Activated CD4-positive, alpha-beta T cell treated with anti-CD3 and anti-CD28 coated beads, Interleukin-2, amount 10 ng/mL, durations not matched to agents 7 days and 5 days (primary cell): Measurements from ENCODE around the gene TTYH3. TPM values are rescaled to one million over a fixed set of nuclear protein-coding genes. Genes with fewer than 3 reads are reported as not detected.

Experiments
- CTCF ChIA-PET: fragments of 350-600 bp; sonication (Branson Sonifier 250); formaldehyde crosslinking; loops from one replicate; lab custom pipeline; 2021; ENCODE audit warnings: antibody characterized with exemption; lab: Charles Lee
- POLR2A ChIA-PET: fragments of 350-600 bp; sonication (Branson Sonifier 250); formaldehyde crosslinking; loops from one replicate; lab custom pipeline; 2021; ENCODE audit warnings: antibody characterized with exemption; lab: Charles Lee
- DNase-seq: peaks from one replicate; pipeline ENCODE4 v3.0.0-alpha.2; 2020
- H3K27ac Mint-ChIP-seq: one replicate; pipeline ENCODE4 v1.8.0; 2021; ENCODE audit warnings: mild to moderate bottlenecking, moderate library complexity, mixed read lengths
- H3K27me3 Mint-ChIP-seq: one replicate; pipeline ENCODE4 v1.8.0; 2021; ENCODE audit warnings: mixed read lengths
- H3K36me3 Mint-ChIP-seq: one replicate; pipeline ENCODE4 v1.8.0; 2021; ENCODE audit warnings: low read depth, mixed read lengths
- H3K4me1 Mint-ChIP-seq: one replicate; pipeline ENCODE4 v1.8.0; 2021; ENCODE audit warnings: mixed read lengths
- H3K4me3 Mint-ChIP-seq: one replicate; pipeline ENCODE4 v1.8.0; 2021; ENCODE audit warnings: mild to moderate bottlenecking, moderate library complexity, mixed read lengths
- H3K9me3 Mint-ChIP-seq: one replicate; pipeline ENCODE4 v1.8.0; 2021; ENCODE audit warnings: mixed read lengths
- total RNA-seq, 2 experiments: library from RNA; stranded (reverse); gene quantifications; one replicate each; pipeline ENCODE4 v1.2.3, GENCODE V29; 2021

The TTYH3 gene
- total RNA-seq, 2 experiments from 2014 or later = 17.2 to 19.7 TPM

DNA sequence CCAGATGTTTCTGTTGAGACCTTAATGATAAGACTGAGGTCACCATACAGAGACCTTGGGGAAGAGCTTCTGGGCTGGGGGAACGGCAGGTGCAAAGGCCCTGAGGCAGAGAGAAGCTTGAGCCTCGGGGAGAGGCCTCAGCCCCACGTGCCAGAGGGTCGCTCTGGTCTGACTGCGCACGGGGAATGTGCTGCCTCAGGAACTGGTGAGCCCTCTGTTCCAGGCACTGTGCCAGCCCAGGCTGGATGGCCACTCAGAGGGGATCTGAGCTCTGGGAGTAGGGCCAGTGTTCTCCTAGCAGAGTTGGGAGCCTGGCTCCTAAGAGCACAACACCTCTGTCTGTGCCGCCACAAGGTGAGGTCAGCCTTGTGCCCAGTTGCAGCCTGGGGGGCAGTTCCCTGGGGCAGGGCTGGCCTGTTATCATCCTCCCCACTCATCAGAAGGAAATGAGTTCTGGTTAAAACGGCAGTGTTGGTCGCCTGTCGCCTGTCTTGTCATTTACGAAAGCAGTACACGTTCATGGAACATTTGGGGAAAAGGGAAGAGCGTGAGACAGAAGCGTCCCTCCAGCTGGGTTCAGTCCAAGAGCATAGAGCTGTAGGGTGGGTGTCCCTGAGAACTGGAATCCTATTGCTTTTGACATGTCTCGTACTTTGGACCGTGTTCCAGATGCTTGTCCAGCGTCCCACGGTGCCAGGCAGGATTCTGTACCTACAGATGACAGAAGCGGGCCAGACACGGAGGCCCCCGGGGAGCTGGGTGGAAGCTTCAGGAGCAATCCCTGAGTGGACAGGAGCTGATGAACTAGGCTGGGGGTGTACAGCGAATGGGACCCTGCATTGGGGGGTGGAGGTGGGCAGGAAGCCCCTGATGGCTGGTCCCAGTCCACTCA is 4.3 kb downstream of the TTYH3 start:
- Mint-ChIP-seq H3K36me3 (no peaks in the 10 kb centered on the region), H3K4me1 (peaks cover 18% of the 10 kb centered on the region), H3K9me3 (no peaks in the 10 kb centered on the region), H3K27ac (no peak overlapping the region), H3K27me3 (no peaks in the 10 kb centered on the region), H3K4me3 (no peak overlapping the region)
- DNase-seq = no peak
- POLR2A ChIA-PET = no interaction called here
- CTCF ChIA-PET = interaction anchor here (0.6 to 1.5 kb wide), 5 partner anchors 9 to 74 kb away, joined by 3 to 7 read pairs (median 4); no protein-coding TSS in a partner anchor

GRCh38 chr7:2637066-2637471 is 5.3 kb downstream of the TTYH3 start:
- H3K27me3 Mint-ChIP-seq = no peaks in the 10 kb centered on the region
- no peaks in the 10 kb centered on the region for H3K36me3 Mint-ChIP-seq
- no peak overlapping the region for H3K4me3 Mint-ChIP-seq
- no peak overlapping the region for H3K27ac Mint-ChIP-seq
- POLR2A ChIA-PET = no interaction called here
- peaks cover 14% of the 10 kb centered on the region for H3K4me1 Mint-ChIP-seq
- CTCF ChIA-PET = interaction anchor here (1.5 kb wide), 1 partner anchor 20 kb away, joined by 7 read pairs; no protein-coding TSS in a partner anchor
- no peaks in the 10 kb centered on the region for H3K9me3 Mint-ChIP-seq
- DNase-seq = no peak

DNA sequence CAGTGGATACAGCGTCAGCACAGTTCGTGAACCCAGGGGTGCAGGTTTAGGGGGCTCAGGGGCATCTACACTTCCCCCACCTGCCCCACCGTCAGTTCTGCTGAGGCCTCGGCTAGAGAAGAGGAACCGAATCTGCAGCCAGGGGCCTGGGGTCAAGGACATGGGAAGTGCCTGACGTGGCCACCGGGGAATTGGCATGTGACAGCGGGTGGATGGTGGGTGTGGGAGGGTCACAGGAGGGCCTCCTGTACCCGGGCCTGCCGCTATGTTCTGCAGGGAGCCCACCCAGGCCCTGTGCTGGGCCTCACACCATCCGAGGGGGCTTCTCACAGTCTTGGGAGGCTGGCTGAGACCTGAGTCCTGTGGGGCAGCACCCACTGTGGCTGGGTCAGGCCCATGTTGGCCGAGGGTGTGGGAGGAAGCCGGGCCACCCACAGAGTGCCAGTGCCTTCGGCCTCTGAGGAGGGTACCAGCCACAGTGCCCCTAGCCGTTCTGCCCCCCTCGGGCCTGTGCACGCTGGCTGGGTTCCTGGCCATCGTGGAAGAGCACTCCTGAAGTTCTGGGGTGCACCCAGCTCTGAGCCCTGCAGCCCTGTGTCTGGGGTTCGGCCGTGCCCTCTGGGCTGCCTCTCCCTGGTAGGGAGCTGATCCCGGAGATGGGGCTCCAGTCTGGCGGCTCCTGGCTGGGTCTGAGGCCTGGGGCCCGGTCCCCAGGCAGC is 5.9 kb downstream of the TTYH3 start:
- ChIA-PET CTCF (interaction anchor here (1.0 kb wide), 1 partner anchor 10 kb away, joined by 4 read pairs; no protein-coding TSS in a partner anchor), POLR2A (no interaction called here)
- H3K36me3 Mint-ChIP-seq = no peaks in the 10 kb centered on the region
- H3K4me1 Mint-ChIP-seq = peaks cover 12% of the 10 kb centered on the region
- H3K9me3 Mint-ChIP-seq = no peaks in the 10 kb centered on the region
- DNase-seq = no peak
- no peaks in the 10 kb centered on the region for H3K27me3 Mint-ChIP-seq
- H3K27ac Mint-ChIP-seq = no peak overlapping the region
- no peak overlapping the region for H3K4me3 Mint-ChIP-seq

DNA sequence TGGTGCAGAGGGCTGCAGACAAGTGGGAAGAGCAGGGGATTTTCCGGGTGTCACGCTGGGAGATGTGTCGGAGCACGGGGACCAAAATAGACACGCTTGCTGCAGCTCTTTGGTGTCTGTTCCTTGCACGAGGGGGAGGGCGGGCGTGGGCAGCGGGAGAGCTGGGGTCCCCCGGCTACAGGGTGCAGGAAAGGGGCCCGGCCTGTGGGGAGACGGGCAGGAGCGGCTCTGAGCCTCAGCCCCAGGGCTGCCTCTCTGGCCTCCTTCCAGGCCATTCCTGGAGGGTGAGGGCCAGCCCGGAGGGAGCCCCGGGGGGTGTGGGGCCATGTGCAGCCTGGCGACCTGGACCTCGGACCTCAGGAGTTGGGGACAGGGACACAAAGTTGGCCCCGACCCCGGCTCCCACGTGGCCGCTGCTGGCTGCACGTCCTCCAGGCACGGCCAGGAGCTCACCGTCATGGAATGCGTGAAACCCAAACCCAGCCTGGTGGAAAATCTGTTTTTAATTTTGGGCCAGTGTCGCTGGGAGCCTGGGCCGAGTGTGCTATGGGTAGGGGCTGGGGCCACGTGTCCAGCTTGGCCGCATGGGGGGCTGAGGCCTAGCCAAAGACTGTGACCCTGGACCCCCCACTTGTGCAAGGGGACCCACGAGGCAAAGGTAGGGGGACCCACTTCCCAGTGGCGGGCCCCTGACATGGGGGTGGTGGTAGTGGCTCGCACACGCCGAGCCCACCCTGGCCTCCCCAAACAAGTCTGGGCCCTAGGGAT is 6.6 kb downstream of the TTYH3 start:
- H3K27ac Mint-ChIP-seq = no peak overlapping the region
- H3K27me3 Mint-ChIP-seq = no peaks in the 10 kb centered on the region
- CTCF ChIA-PET = interaction anchor here (1.0 to 1.6 kb wide), 2 partner anchors 11 to 25 kb away, joined by 3 to 4 read pairs; no protein-coding TSS in a partner anchor
- H3K9me3 Mint-ChIP-seq = no peaks in the 10 kb centered on the region
- POLR2A ChIA-PET = no interaction called here
- no peak for DNase-seq
- H3K4me1 Mint-ChIP-seq = peaks cover 7% of the 10 kb centered on the region
- no peak overlapping the region for H3K4me3 Mint-ChIP-seq
- H3K36me3 Mint-ChIP-seq = no peaks in the 10 kb centered on the region

- no peaks in the 10 kb centered on the region for H3K36me3 Mint-ChIP-seq
- CTCF ChIA-PET = interaction anchor here (1.6 kb wide), 1 partner anchor 26 kb away, joined by 3 read pairs; no protein-coding TSS in a partner anchor
- H3K4me1 Mint-ChIP-seq = peaks cover 2% of the 10 kb centered on the region
- DNase-seq = no peak
- POLR2A ChIA-PET = no interaction called here
- no peaks in the 10 kb centered on the region for H3K27me3 Mint-ChIP-seq
- no peak overlapping the region for H3K4me3 Mint-ChIP-seq
- no peaks in the 10 kb centered on the region for H3K9me3 Mint-ChIP-seq
- H3K27ac Mint-ChIP-seq = no peak overlapping the region
Measured at GRCh38 chr7:2639181-2639681, 7.4 kb downstream of the TTYH3 start.

DNA sequence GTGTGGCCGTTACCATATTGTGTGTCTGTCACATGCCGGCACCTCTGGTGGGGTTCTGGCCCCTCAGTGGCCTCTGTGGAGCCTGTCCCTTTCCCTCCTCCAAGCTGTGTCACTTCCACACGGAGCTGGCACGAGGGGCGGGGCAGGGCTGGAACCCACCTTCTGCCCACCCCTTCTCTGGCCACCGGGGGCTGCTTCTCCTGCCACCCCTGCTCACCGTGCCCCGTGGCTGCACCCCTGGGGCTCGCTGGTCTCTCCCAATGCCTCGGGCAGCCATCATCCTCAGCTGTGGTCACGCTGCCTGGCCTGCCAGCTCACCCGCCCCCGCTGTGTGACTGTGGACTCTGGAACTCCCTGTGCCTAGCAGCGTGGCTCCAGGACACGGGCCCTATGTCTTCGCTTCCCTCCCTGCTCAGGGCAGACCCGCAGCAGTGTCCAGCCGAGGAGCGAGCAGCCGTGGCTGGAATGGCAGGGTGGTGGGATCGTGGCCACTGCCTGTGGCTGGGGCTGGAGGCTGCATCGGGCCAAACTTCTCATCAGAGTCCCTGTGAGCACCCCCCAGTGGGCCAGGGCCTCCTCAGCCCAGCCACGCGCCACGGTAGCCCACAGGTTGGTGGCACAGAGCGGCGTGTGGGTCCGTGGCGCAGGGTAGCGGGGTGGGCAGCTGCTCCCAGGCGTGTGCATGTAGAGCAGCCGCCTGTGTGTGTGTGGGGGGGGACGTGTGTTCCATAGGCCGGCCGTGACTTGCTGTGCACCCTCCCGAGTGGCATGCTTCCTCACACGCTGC is 8.1 kb downstream of the TTYH3 start:
- Mint-ChIP-seq H3K4me1 (peaks cover 9% of the 10 kb centered on the region), H3K36me3 (no peaks in the 10 kb centered on the region), H3K4me3 (no peak overlapping the region), H3K9me3 (no peaks in the 10 kb centered on the region), H3K27ac (no peak overlapping the region), H3K27me3 (no peaks in the 10 kb centered on the region)
- POLR2A ChIA-PET = no interaction called here
- CTCF ChIA-PET = interaction anchor here (1.6 kb wide), 1 partner anchor 27 kb away, joined by 3 read pairs; no protein-coding TSS in a partner anchor
- DNase-seq = no peak

DNA sequence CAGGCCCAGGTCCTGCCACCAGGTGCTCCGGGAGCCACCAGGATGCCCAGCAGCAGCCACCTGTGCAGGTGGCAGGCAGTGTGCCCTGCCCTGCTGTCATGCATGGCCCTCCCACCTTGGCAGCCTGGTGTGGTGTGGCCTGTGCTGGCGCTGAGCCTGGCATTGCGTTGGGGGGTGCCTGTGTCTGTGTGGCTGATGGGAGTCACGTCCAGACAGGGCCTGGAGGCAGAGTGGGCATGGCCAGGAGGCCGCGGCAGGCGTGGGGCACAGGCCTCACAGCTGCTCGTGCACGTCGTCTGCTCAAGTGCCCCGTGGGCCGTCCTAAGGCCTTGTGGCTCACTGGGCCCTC is 8.7 kb downstream of the TTYH3 start:
- H3K27me3 Mint-ChIP-seq = no peaks in the 10 kb centered on the region
- DNase-seq = no peak
- no peaks in the 10 kb centered on the region for H3K9me3 Mint-ChIP-seq
- H3K4me3 Mint-ChIP-seq = no peak overlapping the region
- no peak overlapping the region for H3K27ac Mint-ChIP-seq
- ChIA-PET CTCF (no interaction called here), POLR2A (no interaction called here)
- H3K36me3 Mint-ChIP-seq = no peaks in the 10 kb centered on the region
- peaks cover 14% of the 10 kb centered on the region for H3K4me1 Mint-ChIP-seq

- H3K4me3 Mint-ChIP-seq = no peak overlapping the region
- POLR2A ChIA-PET = no interaction called here
- no peaks in the 10 kb centered on the region for H3K36me3 Mint-ChIP-seq
- CTCF ChIA-PET = no interaction called here
- H3K4me1 Mint-ChIP-seq = peaks cover 18% of the 10 kb centered on the region
- H3K27me3 Mint-ChIP-seq = no peaks in the 10 kb centered on the region
- H3K9me3 Mint-ChIP-seq = no peaks in the 10 kb centered on the region
- DNase-seq = no peak
- H3K27ac Mint-ChIP-seq = no peak overlapping the region
Measured at GRCh38 chr7:2640846-2641316, 9.1 kb downstream of the TTYH3 start.

DNA sequence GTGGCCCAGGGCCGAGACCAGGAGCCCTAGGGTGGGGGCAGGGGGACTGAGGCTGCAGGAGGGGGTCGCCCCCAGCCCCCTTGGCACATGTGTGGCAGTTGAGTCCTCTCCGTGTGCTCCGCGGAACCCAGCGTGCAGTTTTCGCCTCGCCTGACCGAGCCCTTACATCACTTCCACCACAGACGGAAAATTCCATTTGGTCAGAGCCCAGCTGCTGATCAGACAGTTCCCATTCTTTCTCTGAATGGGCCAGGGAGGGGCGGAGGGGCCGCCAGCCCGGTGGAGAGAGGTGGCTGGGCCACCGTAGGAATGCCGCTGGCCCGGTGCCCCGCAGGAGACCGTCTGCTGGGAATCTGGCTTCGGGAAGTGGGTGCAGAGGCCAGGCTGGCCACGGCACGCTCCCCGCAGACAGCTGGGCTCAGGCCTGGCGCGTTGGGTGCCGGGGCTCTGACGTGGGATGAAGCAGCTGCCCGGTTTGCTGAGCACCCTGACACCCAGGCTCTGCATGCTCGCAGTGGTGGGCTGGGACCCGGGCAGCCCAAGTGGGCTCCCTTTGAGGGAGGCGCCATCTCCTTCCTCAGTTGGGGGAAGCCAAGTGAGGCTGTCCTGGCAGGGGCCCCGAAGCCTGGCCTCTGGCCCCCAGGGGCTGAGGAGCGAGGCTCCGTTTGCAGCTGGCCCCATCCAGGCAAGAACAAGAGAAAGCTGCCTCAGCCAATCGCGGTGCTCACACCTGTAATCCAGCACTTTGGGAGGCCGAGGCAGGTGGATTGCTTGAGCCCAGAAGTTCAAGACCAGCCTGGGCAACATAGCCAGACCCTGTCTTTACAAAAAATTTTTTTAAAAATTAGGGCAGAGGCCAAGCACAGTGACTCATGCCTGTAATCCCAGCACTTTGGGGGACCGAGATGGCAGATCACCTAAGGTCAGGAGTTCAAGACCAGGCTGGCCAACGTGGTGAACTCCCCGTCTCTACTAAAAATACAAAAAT is 9.9 kb downstream of the TTYH3 start:
- CTCF ChIA-PET = interaction anchor here (0.6 kb wide), 1 partner anchor 245 kb away, joined by 3 read pairs; no protein-coding TSS in a partner anchor
- no peak overlapping the region for H3K4me3 Mint-ChIP-seq
- no peaks in the 10 kb centered on the region for H3K36me3 Mint-ChIP-seq
- H3K9me3 Mint-ChIP-seq = no peaks in the 10 kb centered on the region
- H3K27ac Mint-ChIP-seq = no peak overlapping the region
- no peaks in the 10 kb centered on the region for H3K27me3 Mint-ChIP-seq
- POLR2A ChIA-PET = no interaction called here
- no peak for DNase-seq
- peaks cover 21% of the 10 kb centered on the region for H3K4me1 Mint-ChIP-seq

- Mint-ChIP-seq H3K27me3 (no peaks in the 10 kb centered on the region), H3K4me3 (no peak overlapping the region), H3K9me3 (no peaks in the 10 kb centered on the region), H3K27ac (peak overlapping the region; percentile 9), H3K36me3 (no peaks in the 10 kb centered on the region), H3K4me1 (peaks cover 21% of the 10 kb centered on the region)
- POLR2A ChIA-PET = no interaction called here
- no peak for DNase-seq
- CTCF ChIA-PET = interaction anchor here (0.6 to 1.0 kb wide), 5 partner anchors 8 to 93 kb away, joined by 3 to 4 read pairs (median 3); no protein-coding TSS in a partner anchor
Measured at GRCh38 chr7:2643386-2644219, 11.8 kb downstream of the TTYH3 start.
